ENCODE data around the gene DNAJB12. TPM values are rescaled to one million over a fixed set of nuclear protein-coding genes. Genes with fewer than 3 reads are reported as not detected.

Gene DNAJB12
- total RNA-seq, 1 donor from 2014 or later = 39.0 TPM

DNA sequence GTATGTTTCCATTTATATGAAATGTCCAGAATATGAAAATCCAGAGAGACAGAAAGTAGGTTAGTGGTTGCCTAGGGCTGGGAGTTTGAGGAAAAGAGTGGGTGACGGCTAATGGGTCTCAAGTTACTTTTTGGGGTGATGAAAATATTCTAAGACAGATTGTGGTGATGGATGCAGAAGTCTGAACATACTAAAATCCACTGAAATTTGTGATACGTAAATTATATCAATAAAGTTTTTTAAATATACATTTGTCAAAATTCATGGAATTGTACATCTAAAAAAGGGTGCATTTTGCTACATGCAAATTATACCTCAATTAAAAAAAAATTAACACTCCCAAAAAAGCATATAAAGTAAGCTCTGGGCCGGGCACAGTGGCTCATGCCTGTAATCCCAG is 71.6 kb downstream of the DNAJB12 start:
- TF ChIP-seq, protein P1, sequence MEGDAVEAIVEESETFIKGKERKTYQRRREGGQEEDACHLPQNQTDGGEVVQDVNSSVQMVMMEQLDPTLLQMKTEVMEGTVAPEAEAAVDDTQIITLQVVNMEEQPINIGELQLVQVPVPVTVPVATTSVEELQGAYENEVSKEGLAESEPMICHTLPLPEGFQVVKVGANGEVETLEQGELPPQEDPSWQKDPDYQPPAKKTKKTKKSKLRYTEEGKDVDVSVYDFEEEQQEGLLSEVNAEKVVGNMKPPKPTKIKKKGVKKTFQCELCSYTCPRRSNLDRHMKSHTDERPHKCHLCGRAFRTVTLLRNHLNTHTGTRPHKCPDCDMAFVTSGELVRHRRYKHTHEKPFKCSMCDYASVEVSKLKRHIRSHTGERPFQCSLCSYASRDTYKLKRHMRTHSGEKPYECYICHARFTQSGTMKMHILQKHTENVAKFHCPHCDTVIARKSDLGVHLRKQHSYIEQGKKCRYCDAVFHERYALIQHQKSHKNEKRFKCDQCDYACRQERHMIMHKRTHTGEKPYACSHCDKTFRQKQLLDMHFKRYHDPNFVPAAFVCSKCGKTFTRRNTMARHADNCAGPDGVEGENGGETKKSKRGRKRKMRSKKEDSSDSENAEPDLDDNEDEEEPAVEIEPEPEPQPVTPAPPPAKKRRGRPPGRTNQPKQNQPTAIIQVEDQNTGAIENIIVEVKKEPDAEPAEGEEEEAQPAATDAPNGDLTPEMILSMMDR (IDR thresholded peaks at IDR 0.05) = no peak
- DNase-seq (no peak), ATAC-seq (ENCODE audit: low read depth) (no peak)
- H3K9me3 Mint-ChIP-seq = no peaks in the 10 kb centered on the region
- ChIA-PET CTCF (interaction anchor here (0.9 to 1.5 kb wide), 2 partner anchors 14 to 49 kb away, joined by 3 to 4 read pairs; no protein-coding TSS in a partner anchor), POLR2A (interaction anchor here (0.5 to 5.1 kb wide), 8 partner anchors 8 to 67 kb away, joined by 3 to 56 read pairs (median 9); partner anchors contain the start of genes ANAPC16, ASCC1 and DDIT4)
- no peaks in the 10 kb centered on the region for H3K27me3 Mint-ChIP-seq
- no peak overlapping the region for H3K4me3 Mint-ChIP-seq
- intact Hi-C loops (cut with micrococcal nuclease) = no loop called here
- H3K36me3 Mint-ChIP-seq (ENCODE audit: low read depth) = no peaks in the 10 kb centered on the region
- no peak overlapping the region for H3K27ac Mint-ChIP-seq
- H3K4me1 Mint-ChIP-seq = peaks cover 40% of the 10 kb centered on the region

Other genes starting within 250 kb of the DNAJB12 start
- gene ANAPC16, start 138.9 kb downstream of the DNAJB12 start, total RNA-seq = 128 and 137 TPM in 2 replicates
- 42.6 and 42.9 TPM in 2 replicates for gene ASCC1, start 138.6 kb downstream of the DNAJB12 start, total RNA-seq
- gene DDIT4, start 81.0 kb downstream of the DNAJB12 start, total RNA-seq = 175 and 180 TPM in 2 replicates

Measured in activated B cell treated with CpG ODN at 0.5 μM for 24 hours (primary cell).